Vagina (tissue), 2 donors: ENCODE results near the gene ZIC2.

Experiments
- POLR2AphosphoS5 ChIP-seq, 2 donors: sonication (generic); formaldehyde crosslinking; IDR thresholded peaks; one replicate each; pipeline ENCODE4 v1.9.0; 2017; ENCODE audit warnings: antibody characterized with exemption in 2 of 2, mild to moderate bottlenecking in 2 of 2, low read depth in 1 of 2; ENCODE audit not compliant: insufficient read depth in 1 of 2
- TF ChIP-seq, protein P1 (sequence below), 3 experiments: fragments of 450-650 bp in 2 of 3; fragments of 200-600 bp in 1 of 3; sonication (generic) in 1 of 3; IDR thresholded peaks; one replicate each; pipeline ENCODE4 v1.5.1; 2017 to 2019; ENCODE audit warnings: antibody characterized with exemption in 3 of 3, mild to moderate bottlenecking in 2 of 3, moderate library complexity in 2 of 3

DNA sequence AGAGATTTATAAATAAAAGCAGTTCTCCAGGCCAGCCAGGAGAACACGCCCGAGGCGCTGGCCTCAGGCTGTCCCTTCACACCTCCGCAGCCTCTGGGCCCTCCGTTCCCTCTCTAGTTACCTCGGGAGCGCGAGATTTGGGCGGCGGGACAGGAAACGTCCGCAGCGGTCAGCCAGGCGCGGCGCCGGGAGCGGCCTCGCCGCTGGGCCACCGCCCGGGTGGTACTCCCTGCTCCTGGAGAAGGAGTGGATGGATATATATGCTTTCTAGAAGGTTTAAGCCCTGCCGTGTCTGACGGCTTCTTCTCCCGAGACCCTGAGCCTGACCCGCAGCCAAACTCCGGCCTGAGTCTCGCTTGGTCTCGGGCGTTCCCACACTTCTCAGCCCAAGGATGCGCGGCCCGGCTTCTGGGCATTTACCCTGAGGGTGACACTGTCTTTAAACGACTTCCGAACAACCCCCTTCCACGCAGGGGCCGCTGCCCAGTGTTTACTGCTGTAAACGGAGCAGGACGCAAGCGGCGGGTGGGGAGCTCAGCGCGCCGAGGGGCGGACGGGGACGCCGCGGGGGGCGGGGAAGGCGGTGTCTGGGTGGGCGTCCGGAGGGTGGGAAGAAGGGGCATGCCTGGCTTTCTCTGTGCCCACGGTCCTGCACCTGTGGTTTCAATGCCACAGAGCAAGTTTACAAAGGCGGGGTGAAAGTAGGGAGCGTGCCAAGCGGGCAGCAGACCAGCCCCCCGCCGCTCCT, 2.0 kb upstream of the ZIC2 start:
- TF ChIP-seq, protein P1, sequence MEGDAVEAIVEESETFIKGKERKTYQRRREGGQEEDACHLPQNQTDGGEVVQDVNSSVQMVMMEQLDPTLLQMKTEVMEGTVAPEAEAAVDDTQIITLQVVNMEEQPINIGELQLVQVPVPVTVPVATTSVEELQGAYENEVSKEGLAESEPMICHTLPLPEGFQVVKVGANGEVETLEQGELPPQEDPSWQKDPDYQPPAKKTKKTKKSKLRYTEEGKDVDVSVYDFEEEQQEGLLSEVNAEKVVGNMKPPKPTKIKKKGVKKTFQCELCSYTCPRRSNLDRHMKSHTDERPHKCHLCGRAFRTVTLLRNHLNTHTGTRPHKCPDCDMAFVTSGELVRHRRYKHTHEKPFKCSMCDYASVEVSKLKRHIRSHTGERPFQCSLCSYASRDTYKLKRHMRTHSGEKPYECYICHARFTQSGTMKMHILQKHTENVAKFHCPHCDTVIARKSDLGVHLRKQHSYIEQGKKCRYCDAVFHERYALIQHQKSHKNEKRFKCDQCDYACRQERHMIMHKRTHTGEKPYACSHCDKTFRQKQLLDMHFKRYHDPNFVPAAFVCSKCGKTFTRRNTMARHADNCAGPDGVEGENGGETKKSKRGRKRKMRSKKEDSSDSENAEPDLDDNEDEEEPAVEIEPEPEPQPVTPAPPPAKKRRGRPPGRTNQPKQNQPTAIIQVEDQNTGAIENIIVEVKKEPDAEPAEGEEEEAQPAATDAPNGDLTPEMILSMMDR (IDR thresholded peaks at IDR 0.05), result no peak
- TF ChIP-seq POLR2AphosphoS5 (IDR thresholded peaks at IDR 0.05; ENCODE audit: insufficient read depth in 1 of 2, low read depth in 1 of 2), result no peak
